ENCODE results near the gene MIPEP.

The MIPEP gene

GRCh38 chr13:23703246-23703860 lies 185.8 kb downstream of the MIPEP start:
- H3K79me2 ChIP-seq (ENCODE audit: control insufficient read depth, low read length): no peaks in the 10 kb centered on the region
- H3F3A ChIP-seq (ENCODE audit: control insufficient read depth, insufficient read depth): no peaks in the 10 kb centered on the region
- H3K27me3 ChIP-seq (ENCODE audit: control insufficient read depth, low read length): no peaks in the 10 kb centered on the region
- H3K4me2 ChIP-seq (ENCODE audit: low read length): no peak overlapping the region
- H3K9me2 ChIP-seq (replicated peaks; ENCODE audit: control insufficient read depth, low read length): no peaks in the 10 kb centered on the region
- TF ChIP-seq EZH2phosphoT487 (IDR thresholded peaks at IDR 0.05; ENCODE audit: borderline replicate concordance, low read length): no peak
- no peak for TF ChIP-seq CTCF (IDR thresholded peaks at IDR 0.05; ENCODE audit: low read depth, low read length, poor library complexity, severe bottlenecking)
- no peaks in the 10 kb centered on the region for H4K20me1 ChIP-seq (ENCODE audit: control insufficient read depth, insufficient read depth, low read depth, low read length)
- no peaks in the 10 kb centered on the region for H3K9me3 ChIP-seq (ENCODE audit: control insufficient read depth, insufficient read depth, low read length)
- H3K27ac ChIP-seq (ENCODE audit: low read depth, low read length): no peak overlapping the region
- H3K4me3 ChIP-seq (ENCODE audit: low read length): no peak overlapping the region
- no peaks in the 10 kb centered on the region for H3K36me3 ChIP-seq (ENCODE audit: control insufficient read depth, low read length)
- H3K4me1 ChIP-seq (ENCODE audit: control insufficient read depth, low read length): no peaks in the 10 kb centered on the region

GRCh38 chr13:23701636-23702035 lies 187.6 kb downstream of the MIPEP start:
- Histone ChIP-seq H4K20me1 (ENCODE audit: control insufficient read depth, insufficient read depth, low read depth, low read length) (no peaks in the 10 kb centered on the region), H3F3A (ENCODE audit: control insufficient read depth, insufficient read depth) (no peaks in the 10 kb centered on the region), H3K27me3 (ENCODE audit: control insufficient read depth, low read length) (no peaks in the 10 kb centered on the region), H3K79me2 (ENCODE audit: control insufficient read depth, low read length) (no peaks in the 10 kb centered on the region), H3K27ac (ENCODE audit: low read depth, low read length) (no peak overlapping the region), H3K9me3 (ENCODE audit: control insufficient read depth, insufficient read depth, low read length) (no peaks in the 10 kb centered on the region), H3K4me2 (ENCODE audit: low read length) (no peak overlapping the region), H3K9me2 (replicated peaks; ENCODE audit: control insufficient read depth, low read length) (no peaks in the 10 kb centered on the region), H3K4me3 (ENCODE audit: low read length) (no peak overlapping the region), H3K36me3 (ENCODE audit: control insufficient read depth, low read length) (no peaks in the 10 kb centered on the region), H3K4me1 (ENCODE audit: control insufficient read depth, low read length) (no peaks in the 10 kb centered on the region)
- TF ChIP-seq EZH2phosphoT487 (IDR thresholded peaks at IDR 0.05; ENCODE audit: borderline replicate concordance, low read length): no peak
- no peak for TF ChIP-seq CTCF (IDR thresholded peaks at IDR 0.05; ENCODE audit: low read depth, low read length, poor library complexity, severe bottlenecking)

GRCh38 chr13:23701186-23701585 lies 188.0 kb downstream of the MIPEP start:
- no peaks in the 10 kb centered on the region for H3K9me3 ChIP-seq (ENCODE audit: control insufficient read depth, insufficient read depth, low read length)
- no peak overlapping the region for H3K4me3 ChIP-seq (ENCODE audit: low read length)
- H3K4me1 ChIP-seq (ENCODE audit: control insufficient read depth, low read length): no peaks in the 10 kb centered on the region
- H3K79me2 ChIP-seq (ENCODE audit: control insufficient read depth, low read length): no peaks in the 10 kb centered on the region
- H3F3A ChIP-seq (ENCODE audit: control insufficient read depth, insufficient read depth): no peaks in the 10 kb centered on the region
- no peaks in the 10 kb centered on the region for H3K36me3 ChIP-seq (ENCODE audit: control insufficient read depth, low read length)
- no peaks in the 10 kb centered on the region for H4K20me1 ChIP-seq (ENCODE audit: control insufficient read depth, insufficient read depth, low read depth, low read length)
- H3K27ac ChIP-seq (ENCODE audit: low read depth, low read length): no peak overlapping the region
- H3K27me3 ChIP-seq (ENCODE audit: control insufficient read depth, low read length): no peaks in the 10 kb centered on the region
- no peak overlapping the region for H3K4me2 ChIP-seq (ENCODE audit: low read length)
- H3K9me2 ChIP-seq (replicated peaks; ENCODE audit: control insufficient read depth, low read length): no peaks in the 10 kb centered on the region
- TF ChIP-seq EZH2phosphoT487 (IDR thresholded peaks at IDR 0.05; ENCODE audit: borderline replicate concordance, low read length): no peak
- TF ChIP-seq CTCF (IDR thresholded peaks at IDR 0.05; ENCODE audit: low read depth, low read length, poor library complexity, severe bottlenecking): no peak
